ENCODE measurements around the gene NR6A1.

The NR6A1 gene

GRCh38 chr9:124695280-124695890 is 75.7 kb downstream of the NR6A1 start:
- no peaks in the 10 kb centered on the region for H3K9me3 ChIP-seq (ENCODE audit: control insufficient read depth, low read length)
- H3K4me3 ChIP-seq (ENCODE audit: low read depth, low read length): no peak overlapping the region
- H3K79me2 ChIP-seq: no peaks in the 10 kb centered on the region
- H3K9ac ChIP-seq: no peak overlapping the region
- H3K4me1 ChIP-seq: no peaks in the 10 kb centered on the region
- H3K27ac ChIP-seq: no peak overlapping the region
- no peak for TF ChIP-seq CTCF (IDR thresholded peaks at IDR 0.05)
- no peak overlapping the region for H3K4me2 ChIP-seq (ENCODE audit: low read length)
- no peaks in the 10 kb centered on the region for H3K27me3 ChIP-seq (ENCODE audit: control insufficient read depth, insufficient read depth, low read length)
- no peak overlapping the region for H2AFZ ChIP-seq
- no peaks in the 10 kb centered on the region for H3K36me3 ChIP-seq (ENCODE audit: control insufficient read depth, insufficient read depth, low read length)

DNA sequence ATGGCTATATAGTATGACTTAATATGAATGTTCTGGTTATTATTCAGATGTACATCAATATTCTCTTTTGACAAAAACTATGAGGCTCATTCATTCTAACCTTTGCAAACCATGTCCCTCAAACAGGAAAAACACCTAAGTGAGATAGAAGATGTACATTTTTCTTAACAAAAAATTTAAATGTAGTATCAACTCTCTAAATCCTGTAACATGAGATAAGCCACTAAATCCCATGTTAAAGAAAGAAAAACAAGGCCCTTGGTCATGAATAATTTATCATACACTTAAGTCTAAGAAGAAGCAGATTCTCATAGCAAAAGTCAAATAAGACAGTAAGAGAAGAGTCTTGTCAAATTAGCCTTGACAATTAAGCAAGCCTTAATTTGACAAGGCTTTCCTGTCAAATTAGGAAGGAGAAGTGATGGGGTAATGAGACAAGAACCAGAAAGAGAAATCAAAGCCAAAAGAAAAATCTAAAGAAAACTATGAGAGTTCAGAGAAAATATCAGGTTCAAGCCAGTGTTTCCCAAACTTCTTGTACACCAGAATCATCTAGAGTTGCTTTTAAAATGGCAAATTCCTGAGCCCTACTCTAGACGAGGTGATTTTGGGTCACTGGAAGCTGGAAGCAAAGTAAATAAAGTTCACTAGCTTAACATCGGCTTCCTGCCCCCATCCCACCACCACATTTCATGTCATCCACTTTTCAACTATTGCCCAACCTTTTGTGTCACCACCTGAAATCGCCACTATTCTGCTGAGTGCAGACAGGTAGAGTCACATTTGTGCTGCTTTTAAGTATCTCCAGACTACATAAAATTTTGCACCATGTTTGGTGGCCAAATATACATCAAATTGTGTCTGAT is 76.5 kb downstream of the NR6A1 start:
- H3K4me3 ChIP-seq (ENCODE audit: low read depth, low read length): no peak overlapping the region
- no peaks in the 10 kb centered on the region for H3K27me3 ChIP-seq (ENCODE audit: control insufficient read depth, insufficient read depth, low read length)
- H3K4me2 ChIP-seq (ENCODE audit: low read length): no peak overlapping the region
- H3K9me3 ChIP-seq (ENCODE audit: control insufficient read depth, low read length): no peaks in the 10 kb centered on the region
- TF ChIP-seq CTCF (IDR thresholded peaks at IDR 0.05): no peak
- H3K79me2 ChIP-seq: no peaks in the 10 kb centered on the region
- H3K9ac ChIP-seq: no peak overlapping the region
- no peaks in the 10 kb centered on the region for H3K4me1 ChIP-seq
- H3K27ac ChIP-seq: no peak overlapping the region
- H3K36me3 ChIP-seq (ENCODE audit: control insufficient read depth, insufficient read depth, low read length): no peaks in the 10 kb centered on the region
- no peak overlapping the region for H2AFZ ChIP-seq

- H2AFZ ChIP-seq: no peak overlapping the region
- no peaks in the 10 kb centered on the region for H3K9me3 ChIP-seq (ENCODE audit: control insufficient read depth, low read length)
- H3K4me1 ChIP-seq: no peaks in the 10 kb centered on the region
- H3K4me3 ChIP-seq (ENCODE audit: low read depth, low read length): no peak overlapping the region
- H3K9ac ChIP-seq: no peak overlapping the region
- TF ChIP-seq CTCF (IDR thresholded peaks at IDR 0.05): no peak
- H3K4me2 ChIP-seq (ENCODE audit: low read length): no peak overlapping the region
- no peak overlapping the region for H3K27ac ChIP-seq
- no peaks in the 10 kb centered on the region for H3K27me3 ChIP-seq (ENCODE audit: control insufficient read depth, insufficient read depth, low read length)
- H3K36me3 ChIP-seq (ENCODE audit: control insufficient read depth, insufficient read depth, low read length): no peaks in the 10 kb centered on the region
- H3K79me2 ChIP-seq: no peaks in the 10 kb centered on the region
These were observed 77.7 kb downstream of the NR6A1 start for GRCh38 chr9:124693403-124693802.

GRCh38 chr9:124688238-124688904 is 82.7 kb downstream of the NR6A1 start:
- H3K36me3 ChIP-seq (ENCODE audit: control insufficient read depth, insufficient read depth, low read length): no peaks in the 10 kb centered on the region
- H3K9ac ChIP-seq: no peak overlapping the region
- no peaks in the 10 kb centered on the region for H3K27me3 ChIP-seq (ENCODE audit: control insufficient read depth, insufficient read depth, low read length)
- no peaks in the 10 kb centered on the region for H3K4me1 ChIP-seq
- no peak for TF ChIP-seq CTCF (IDR thresholded peaks at IDR 0.05)
- no peak overlapping the region for H3K4me3 ChIP-seq (ENCODE audit: low read depth, low read length)
- no peak overlapping the region for H3K27ac ChIP-seq
- no peak overlapping the region for H3K4me2 ChIP-seq (ENCODE audit: low read length)
- H2AFZ ChIP-seq: no peak overlapping the region
- no peaks in the 10 kb centered on the region for H3K79me2 ChIP-seq
- H3K9me3 ChIP-seq (ENCODE audit: control insufficient read depth, low read length): no peaks in the 10 kb centered on the region

Measured in parathyroid adenoma (tissue), 2 donors.